Ishikawa (cell line): ENCODE results near the gene NR2F1-AS1.

Experiments used
- EGR1 ChIP-seq: IDR thresholded peaks from 2 replicates; pipeline ENCODE4 v1.6.1; 2012
- EP300 ChIP-seq: IDR thresholded peaks from 2 replicates; pipeline ENCODE4 v1.6.1; 2012; ENCODE audit warnings: borderline replicate concordance
- RAD21 ChIP-seq: IDR thresholded peaks from 2 replicates; pipeline ENCODE4 v1.6.1; 2012; ENCODE audit warnings: low read depth
- TAF1 ChIP-seq: IDR thresholded peaks from 2 replicates; pipeline ENCODE4 v1.6.1; 2012; ENCODE audit warnings: low read depth, mild to moderate bottlenecking
- TEAD4 ChIP-seq: IDR thresholded peaks from 2 replicates; pipeline ENCODE4 v1.6.1; 2012
- YY1 ChIP-seq: IDR thresholded peaks from 2 replicates; pipeline ENCODE4 v1.6.1; 2012; ENCODE audit warnings: low read depth
- TF ChIP-seq, protein P1 (sequence below): IDR thresholded peaks from 2 replicates; pipeline ENCODE4 v1.6.1; 2012; ENCODE audit warnings: low read depth, mild to moderate bottlenecking
- TF ChIP-seq, protein P2 (sequence below): IDR thresholded peaks from 2 replicates; pipeline ENCODE4 v1.6.1; 2012
- TF ChIP-seq, protein P3 (sequence below): IDR thresholded peaks from 2 replicates; pipeline ENCODE4 v1.6.1; 2012

- TF ChIP-seq RAD21 = no peak
- TF ChIP-seq, protein P1, sequence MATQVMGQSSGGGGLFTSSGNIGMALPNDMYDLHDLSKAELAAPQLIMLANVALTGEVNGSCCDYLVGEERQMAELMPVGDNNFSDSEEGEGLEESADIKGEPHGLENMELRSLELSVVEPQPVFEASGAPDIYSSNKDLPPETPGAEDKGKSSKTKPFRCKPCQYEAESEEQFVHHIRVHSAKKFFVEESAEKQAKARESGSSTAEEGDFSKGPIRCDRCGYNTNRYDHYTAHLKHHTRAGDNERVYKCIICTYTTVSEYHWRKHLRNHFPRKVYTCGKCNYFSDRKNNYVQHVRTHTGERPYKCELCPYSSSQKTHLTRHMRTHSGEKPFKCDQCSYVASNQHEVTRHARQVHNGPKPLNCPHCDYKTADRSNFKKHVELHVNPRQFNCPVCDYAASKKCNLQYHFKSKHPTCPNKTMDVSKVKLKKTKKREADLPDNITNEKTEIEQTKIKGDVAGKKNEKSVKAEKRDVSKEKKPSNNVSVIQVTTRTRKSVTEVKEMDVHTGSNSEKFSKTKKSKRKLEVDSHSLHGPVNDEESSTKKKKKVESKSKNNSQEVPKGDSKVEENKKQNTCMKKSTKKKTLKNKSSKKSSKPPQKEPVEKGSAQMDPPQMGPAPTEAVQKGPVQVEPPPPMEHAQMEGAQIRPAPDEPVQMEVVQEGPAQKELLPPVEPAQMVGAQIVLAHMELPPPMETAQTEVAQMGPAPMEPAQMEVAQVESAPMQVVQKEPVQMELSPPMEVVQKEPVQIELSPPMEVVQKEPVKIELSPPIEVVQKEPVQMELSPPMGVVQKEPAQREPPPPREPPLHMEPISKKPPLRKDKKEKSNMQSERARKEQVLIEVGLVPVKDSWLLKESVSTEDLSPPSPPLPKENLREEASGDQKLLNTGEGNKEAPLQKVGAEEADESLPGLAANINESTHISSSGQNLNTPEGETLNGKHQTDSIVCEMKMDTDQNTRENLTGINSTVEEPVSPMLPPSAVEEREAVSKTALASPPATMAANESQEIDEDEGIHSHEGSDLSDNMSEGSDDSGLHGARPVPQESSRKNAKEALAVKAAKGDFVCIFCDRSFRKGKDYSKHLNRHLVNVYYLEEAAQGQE = no peak
- TF ChIP-seq, protein P2, sequence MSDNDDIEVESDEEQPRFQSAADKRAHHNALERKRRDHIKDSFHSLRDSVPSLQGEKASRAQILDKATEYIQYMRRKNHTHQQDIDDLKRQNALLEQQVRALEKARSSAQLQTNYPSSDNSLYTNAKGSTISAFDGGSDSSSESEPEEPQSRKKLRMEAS = no peak
- no peak for TF ChIP-seq YY1
- TF ChIP-seq TAF1 = no peak
- no peak for TF ChIP-seq EP300
- TF ChIP-seq, protein P3, sequence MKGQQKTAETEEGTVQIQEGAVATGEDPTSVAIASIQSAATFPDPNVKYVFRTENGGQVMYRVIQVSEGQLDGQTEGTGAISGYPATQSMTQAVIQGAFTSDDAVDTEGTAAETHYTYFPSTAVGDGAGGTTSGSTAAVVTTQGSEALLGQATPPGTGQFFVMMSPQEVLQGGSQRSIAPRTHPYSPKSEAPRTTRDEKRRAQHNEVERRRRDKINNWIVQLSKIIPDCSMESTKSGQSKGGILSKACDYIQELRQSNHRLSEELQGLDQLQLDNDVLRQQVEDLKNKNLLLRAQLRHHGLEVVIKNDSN = no peak
- TF ChIP-seq TEAD4 = no peak
- no peak for TF ChIP-seq EGR1
Observed at GRCh38 chr5:93623153-93623552, 42.1 kb upstream of the NR2F1-AS1 start.
